Activated CD8-positive, alpha-beta memory T cell treated with anti-CD3 and anti-CD28 coated beads for 48 hours (primary cell): ENCODE results near the gene ZFP1.
A peak's percentile ranks its signal among the peaks of the same experiment; 100 is the strongest.

Source experiments
- DNase-seq, 3 experiments: peaks; one replicate each; pipeline ENCODE4 v3.0.0-alpha.2; 2020; ENCODE audit warnings: low read depth in 2 of 3, low spot score in 2 of 3

Gene ZFP1

DNA sequence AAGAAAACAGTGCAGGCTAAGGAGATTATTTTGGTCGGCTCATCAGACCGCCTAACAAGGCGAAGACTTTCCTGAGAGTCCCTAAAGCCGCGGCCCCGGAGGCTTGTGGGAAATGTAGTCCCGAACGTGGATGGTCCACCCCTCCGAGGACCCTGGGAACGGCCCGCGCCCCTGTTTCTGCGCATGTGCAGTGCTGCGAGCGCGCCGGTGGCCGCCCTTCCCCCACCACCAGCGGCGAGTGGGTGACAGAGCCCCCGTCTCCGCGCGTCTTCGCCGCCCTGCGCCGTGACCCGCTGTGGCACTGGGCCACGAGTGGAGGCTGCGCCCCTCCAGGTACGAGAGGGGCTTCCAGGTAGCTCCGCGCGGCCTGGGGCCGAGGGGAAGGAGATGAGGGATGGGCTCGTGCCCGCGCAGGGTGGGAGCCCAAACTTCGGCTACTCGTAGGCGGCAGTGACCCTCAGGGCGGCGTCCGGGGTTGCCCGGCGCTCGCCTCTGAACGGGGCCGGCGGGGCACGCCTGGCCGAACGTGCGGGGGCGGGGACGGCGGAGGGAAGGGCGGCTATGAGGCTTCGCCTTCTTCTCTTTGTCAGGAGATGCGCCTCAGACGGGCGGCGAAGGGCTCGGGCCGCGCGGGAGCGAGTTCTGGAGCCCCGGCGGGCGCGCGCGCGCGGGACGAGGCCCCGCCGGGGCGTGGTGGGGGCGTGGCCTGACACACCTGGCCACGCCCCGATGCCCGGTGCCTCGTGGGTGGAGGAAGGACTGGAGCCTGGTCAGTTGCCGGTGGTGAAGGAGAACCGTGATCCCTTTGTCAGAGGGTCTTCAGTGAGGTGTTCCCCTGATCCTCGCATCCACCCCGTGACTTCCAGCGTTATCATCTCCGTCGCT lies at the start of gene ZFP1:
Gene ZFP1 (plus strand): TSS at position 214 of the 885 bp plus-strand sequence. CDS start 4,428 bp downstream, outside the sequence.
- DNase-seq, result peak; percentile 88 to 98 (median 96)

DNA sequence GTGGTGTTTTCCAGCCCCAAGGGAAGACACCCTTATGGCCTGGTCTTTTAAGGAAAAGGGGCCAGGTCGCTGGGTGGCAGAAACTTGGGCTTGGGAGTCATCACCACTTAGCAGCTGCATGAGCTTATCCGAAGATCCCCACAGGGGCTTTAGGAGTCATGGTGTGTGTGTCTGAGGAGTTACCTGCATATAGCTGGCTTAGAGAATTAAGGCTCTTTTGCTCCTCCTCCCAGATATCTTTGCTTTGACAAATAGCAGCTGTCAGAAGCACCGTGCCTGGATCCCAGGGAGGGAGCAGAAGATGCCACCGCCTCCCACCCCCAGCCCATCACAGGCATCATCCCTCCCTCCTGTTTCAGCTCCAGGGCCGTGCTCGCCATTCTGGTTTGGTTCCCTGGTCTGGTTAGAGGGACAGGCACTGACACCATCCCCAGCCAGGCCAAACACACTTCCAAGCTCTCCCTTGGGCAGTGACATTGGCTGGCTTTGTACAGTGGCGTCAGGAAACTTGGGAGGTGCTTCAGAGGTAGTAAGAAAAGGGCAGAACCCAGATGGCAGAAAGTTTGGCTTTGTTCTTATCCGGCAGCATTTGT lies 49.2 kb upstream of the ZFP1 start:
- DNase-seq, result no peak

DNA sequence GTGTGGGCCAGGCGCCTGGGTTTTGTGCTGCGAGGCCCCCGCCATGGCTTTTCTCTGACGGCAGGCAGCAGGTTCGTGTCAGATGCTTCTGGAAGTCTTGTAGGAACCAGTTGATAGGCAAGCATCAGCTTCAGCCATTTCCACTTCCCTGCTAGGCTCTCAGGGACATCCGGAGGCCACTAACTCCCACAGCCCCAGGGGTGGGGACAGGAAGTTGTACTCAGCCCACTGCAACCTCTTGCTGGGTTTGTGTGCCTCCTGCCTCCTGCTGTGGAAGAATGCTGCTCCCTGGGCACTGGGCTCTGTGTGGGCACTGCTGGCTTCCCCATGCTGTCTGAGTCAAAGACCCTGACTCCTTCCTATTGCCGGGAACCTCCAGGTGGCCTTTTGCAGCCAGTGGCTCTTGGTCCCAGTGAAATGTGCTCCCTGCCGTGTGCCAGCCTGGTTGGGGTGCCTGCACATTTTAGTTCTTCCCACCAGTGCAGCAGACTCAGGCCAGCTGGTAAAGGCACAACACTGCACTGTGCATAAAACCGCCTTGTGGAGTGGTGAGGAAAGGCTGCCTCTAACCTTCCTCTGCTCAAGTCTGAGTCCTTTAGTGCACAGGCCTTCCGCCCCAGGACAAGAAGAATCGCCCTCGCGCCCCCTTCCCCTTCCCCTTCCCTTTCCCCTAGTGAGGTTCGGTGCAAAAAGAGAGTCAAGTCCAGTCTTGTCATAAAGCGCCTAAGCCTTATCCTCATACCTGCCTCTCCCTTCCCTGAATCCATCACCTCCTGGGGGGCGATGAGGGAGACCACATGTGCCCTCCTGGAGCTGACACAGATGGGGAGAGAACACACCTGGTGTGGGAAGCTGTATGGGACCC lies 48.4 kb upstream of the ZFP1 start:
- DNase-seq, result no peak

DNA sequence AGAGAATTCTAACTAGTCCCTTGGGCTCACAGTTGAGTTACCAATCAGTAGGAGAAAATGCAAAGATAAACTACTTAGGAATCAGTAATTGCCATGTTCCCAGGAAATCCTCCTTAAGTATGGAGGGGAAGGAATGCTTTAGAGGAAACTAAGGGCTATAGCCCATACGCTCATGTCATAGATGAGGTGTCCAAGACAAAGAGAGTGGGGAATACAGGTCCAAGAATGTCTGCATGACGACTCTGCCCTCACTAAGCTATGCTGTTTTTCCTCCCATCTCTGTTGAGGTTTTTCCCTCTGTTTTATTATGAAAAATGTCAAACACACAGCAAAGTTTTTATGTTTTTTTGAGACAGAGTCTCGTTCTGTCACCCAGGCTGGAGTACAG lies 47.7 kb upstream of the ZFP1 start:
- DNase-seq, result no peak

DNA sequence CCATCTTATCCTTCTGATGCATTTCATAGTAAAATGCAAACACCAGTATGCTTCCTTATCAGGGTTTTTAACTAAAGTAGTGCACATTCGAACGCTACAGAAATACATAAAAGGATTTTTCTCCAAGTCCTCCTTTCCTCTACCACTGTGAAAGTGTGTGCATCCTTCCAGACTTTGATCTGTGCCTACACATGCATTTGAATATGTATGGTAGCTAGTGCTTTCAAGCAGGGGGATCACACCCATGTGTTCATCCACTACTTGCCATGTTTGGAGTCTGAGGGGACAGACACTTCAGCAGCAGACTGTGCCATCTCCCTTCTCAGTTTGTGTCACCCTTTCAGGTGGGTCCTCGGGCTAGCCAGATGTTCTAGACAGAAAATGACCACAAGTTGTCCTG lies 46.7 kb upstream of the ZFP1 start:
- DNase-seq, result no peak

DNA sequence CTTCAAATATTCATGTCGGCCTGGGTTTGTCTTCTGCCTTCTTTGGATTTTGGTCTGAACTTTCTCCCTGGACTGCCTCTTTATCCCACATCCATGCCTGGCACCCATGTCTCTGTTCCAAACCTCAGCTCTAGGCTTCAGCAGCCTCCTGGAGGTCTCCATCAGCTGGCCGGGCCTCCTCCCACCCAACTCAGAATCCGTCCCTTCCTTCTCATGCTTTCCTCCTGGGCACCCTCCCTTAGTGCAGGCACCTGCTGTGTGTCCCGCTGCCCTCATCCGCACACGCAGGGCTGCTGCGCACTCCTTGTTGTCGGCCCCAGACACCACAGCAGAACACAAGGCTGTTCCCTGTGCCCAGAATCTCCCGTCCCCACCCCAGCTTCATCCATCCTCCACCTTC lies 45.7 kb upstream of the ZFP1 start:
- no peak for DNase-seq

DNA sequence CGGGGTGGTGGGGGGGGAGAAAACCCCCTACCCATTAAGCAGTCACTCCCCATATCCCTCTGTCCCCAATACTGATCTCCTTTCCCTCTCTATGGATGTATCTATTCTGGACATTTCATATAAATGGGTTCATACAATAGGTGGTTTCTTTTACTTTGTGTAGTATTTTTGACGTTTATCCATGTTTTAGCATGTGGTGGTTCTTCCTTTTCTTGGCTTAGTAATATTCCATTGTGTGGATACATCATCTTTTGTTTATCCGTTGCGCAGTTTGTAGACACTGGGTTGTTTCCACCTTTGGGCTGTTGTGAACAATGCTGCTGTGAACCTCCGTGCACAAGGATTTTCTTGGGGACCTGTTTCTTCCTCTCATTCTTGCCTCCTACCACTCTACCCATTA lies 44.3 kb upstream of the ZFP1 start:
- DNase-seq, result no peak

DNA sequence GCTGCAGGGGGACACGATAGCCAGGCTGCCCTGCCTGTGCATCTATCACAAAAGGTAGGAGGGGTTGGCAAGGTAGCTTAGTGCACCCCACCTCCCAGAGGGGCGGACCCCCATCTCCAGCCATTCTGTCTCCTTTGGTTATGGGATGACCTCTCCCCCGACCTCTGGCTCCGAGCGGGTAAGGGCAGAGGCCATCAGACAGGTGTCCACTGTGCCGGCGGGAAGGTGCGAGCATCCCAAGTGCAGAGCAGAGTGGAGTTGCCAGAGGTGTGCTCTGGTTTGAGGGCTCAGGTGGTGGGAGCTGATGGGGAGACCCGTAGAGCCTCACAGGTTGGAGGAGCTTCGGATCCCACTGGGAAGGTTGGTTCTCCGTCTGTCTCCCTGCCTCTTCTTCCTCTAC lies 43.5 kb upstream of the ZFP1 start:
- DNase-seq, result no peak

DNA sequence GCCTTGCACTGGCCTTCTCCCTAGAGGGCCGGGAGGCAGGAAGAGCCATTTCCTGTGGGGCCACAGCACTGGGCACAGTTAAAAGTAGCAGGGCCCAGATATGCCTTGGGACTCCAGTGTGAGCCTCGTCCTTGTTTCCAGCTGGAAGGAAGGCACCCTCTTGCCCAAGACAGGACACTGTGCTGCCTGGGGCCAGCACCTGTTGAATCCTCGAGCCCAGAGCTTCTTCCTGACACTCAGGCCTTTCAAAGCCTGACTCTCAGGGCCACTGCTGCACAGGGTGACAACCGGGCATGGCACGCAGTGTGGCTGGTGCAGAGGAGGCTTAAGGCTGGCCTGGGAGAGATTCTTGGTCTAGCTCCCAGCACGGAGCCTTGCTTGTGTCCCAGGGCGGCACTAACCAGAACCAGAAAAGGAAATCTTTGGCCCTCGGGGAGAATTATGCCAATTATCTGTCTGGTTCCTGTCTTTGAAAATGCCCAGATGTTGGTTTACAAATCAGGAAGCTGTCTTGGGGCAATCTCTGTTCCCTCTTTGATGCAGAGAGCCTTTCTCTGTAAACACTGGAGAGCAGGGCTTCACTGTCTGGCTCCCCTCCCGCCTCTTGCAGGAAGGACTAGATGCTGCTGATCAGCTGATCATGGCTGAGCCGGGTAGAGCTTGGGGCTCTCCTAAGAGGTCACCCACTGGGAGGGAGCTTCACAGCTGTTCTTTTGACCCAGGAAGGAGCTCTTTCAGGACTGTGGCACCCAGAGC lies 42.8 kb upstream of the ZFP1 start:
- no peak for DNase-seq

DNA sequence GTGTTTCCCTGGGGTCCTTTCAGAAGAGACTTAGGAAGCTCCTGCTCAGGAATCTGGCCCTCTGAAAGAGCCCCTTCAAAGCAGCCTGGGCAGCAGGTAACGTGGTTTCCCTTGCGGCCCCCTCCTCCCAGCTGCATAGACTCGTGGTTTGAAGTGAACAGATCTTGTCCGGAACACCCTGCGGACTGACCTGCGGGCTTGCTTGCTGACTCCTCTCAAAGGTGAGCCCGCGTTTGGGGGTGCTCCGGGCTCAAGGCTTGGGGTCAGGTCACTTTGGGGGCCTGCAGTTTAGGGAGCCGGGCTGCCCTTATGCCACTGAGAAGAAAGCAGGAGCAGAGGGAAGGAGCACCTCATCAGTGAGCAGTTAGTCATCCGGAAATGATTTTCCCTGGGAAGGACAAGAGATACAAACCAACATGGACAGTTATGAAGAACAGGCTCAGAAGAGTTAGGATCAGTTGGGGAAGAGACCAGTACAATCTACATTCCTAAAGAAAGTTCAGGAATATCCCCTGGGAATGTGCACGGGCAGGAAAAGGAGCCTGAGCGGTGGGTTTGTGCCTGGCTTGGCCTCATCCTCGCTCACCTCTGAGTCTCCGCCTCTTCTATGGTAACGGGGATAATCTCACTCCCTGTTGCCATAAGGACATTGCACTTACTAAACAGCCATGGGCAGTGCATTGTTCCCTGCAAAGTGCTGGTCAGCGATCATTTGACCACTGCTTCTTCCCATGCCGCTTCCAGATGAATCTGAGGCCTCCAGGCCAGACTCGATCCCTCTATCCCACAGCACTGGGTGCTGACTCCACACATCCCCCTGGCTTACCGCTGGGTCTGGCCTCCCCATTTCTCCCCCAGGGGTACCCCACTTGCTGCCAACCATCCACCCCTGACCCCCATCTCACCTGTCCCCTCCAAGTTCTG lies 41.7 kb upstream of the ZFP1 start:
- DNase-seq, result no peak

DNA sequence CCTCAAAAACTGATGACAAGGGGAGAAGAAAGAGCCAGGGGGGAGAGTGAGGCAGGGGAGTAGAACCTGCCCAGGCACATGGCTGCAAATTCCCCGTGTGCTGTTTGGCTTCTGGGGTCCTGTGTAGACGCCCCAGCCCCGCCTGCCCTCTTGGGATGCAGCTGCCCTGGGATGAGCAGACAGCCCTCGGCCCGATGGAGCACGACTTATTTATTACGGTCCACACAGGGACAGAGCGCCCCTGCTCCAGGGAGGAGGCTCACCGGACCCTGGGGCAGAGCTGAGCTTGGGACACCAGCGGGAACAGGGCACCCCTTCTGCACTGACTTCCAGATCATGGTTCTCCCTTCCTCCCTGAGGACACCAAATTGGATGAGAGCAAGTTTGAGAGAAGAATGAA lies 40.8 kb upstream of the ZFP1 start:
- no peak for DNase-seq

DNA sequence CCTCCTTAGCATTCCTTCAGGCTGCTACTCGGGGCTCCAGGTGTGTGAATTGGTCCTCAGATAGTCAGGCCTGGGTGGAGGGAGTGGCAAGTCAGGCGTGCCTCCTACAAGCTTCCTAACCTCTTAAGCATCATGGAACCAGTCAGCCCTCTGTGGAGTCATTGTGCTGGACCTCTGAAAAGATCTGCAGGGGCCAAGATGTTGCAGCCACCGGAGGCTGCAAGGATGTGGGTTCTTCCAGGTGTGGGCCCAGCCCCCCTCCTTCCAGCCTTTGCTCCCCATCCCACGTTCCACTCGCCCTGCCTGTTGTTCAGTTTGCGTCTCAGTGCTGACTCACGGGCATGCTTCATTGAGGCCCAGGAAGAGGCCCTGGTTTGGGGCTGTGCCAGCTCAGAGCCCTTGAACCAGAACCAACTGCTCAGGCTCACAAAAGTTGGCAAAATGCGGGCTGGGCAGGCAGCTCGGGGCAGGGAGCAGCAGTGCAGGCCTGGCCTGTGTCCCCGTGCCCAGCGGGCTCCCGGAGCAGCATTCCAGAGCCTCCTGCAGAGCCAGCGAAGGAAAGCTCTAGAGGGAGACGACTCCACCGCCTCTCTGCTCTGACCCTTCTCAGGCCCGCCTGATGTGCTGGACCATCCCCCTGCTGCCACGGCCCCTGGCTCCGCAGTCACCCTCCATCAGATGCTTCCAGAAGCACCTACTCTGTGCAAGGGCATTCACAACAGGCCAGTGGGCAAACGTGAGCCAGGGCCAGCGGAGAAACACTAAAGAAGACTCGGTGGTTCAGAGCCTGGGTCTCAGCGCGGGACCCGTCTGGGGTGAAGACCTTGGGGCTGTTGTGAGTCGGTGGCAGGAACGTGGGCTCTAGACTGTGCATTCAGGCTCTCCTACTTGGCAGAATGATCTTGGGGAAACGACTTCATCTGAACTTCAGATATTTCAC lies 39.3 kb upstream of the ZFP1 start:
- peak in 2 of 3 experiments; percentile 42 to 63 for DNase-seq

DNA sequence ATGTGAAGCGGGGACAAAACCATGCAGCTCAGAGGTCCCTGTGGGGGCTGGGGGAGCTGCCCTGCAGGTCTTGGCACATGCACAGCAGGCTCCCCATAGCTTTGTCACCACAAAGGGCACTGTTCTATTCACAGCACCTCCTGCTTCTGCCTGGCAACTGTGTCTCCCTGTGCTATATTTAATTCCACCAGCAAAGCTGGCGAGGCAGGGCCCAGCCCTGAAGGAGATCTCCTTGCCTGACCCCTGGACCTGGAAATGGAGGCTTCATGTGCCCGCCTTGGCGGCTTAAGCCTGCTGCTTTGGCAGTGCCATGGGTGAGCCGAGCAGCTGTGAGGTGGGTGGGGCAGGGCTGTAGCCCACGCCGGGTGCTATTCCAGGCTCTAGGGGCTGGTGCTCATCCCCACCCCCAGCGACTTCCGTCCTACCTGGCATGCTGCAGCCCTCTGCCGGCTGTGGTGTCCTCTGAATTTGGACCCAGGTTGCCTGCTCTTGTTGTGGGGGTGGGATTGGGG lies 38.5 kb upstream of the ZFP1 start:
- no peak for DNase-seq

DNA sequence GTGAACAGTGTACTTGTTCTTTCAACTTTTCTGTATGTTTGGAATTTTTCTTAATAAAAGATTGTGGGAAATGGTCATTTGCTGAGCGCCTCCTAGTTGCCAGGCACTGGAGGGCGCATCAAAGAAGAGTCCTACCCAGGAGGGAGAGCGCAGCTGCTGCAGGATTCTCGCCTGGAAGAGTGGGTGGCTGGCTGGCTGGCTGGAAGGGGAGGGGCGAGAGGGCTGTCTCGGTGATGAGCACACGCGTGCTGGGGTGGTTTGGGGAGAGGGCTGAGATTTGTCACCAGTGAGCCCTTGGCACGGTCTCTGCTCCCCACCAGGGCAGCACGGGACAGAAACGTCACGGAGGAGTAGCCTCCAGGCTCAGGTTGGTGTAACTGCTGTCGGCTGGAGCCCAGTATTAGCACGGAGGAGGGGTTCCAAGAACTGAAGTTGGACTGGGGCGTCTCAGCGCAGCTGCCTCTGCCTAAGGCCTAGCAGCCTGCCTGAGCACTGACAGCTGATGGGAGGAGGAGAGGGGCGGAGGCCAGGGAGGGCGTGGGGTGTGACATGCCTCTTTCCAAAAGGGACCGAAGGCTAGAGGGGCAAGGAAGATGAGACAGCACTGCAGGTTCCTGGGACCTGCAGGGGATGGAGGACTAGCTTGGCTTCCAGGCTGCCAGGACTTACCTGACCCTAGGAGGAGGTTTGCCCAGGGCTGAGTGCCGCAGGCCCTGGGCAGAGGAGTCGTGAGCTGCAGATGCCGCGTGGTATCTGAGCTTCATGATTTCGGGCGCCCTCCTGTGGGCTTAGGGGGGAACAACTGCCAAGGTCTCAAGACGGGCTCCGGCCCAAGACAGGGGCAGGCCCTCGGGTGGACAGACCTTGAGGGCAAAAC lies 37.4 kb upstream of the ZFP1 start:
- DNase-seq, result peak; percentile 56 to 74 (median 64)

DNA sequence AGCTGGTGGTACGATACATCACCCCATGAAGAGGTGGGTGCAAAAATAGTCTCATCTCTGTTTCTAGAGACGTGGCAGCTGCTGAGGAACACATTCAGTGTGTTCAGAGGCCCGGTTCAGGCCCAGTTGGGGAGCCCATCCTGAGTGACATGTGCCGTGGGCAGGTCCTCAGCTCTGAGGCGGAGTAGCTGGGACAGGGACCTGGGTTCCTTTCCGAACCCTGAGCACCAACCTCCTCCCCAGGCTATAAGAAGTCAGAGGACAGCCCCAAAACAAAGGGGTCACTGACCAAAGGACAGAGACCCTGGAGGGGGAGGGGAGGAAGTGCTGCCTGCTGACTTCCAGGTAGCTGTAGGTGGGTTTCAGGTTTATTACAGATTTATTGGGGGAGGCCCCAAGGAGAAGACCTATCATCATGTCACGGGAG lies 36.8 kb upstream of the ZFP1 start:
- no peak for DNase-seq

DNA sequence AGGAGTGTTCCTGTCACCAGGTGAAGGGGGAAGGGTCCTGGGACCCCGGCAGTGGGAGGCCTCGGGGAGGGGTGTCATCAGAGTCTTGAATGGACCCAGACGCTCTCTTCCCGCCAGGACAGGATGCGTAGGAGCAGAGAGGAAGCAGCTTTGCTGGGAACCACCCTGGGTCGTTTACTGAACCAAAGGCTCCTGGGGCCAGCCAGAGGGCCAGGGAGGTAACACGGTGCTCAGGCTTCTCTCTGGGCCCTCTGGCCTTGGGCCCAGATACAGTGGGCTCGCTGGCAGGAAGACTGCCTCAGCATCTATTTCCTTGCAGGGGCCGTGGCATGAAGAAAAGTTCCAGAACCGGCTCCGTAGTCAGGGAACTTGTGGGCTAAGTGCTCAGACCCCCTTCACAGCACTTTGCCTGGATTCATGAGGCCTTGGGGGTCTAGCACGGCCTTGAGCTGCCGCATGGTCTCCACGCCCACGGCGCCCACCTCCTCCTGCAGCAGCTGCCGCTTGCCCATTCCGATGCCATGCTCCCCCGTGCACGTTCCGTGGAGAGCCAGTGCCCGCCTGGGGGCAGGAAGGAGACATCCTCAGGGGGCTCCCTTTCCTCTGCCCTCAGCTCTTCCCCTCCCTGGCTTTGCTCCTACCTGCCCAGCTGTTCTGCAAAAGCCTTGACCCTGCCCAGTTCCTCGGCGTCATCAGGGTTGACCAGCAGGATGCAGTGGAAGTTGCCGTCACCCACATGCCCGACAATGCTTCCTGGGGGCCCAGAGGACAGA lies 36.2 kb upstream of the ZFP1 start:
- no peak for DNase-seq
